GM23338 (cell line): ENCODE measurements around the gene NCOA7. TPM values are rescaled to one million over a fixed set of nuclear protein-coding genes. Genes with fewer than 3 reads are reported as not detected.
"Not testable (repeated sequence)": the region's sequence is repeated elsewhere in the genome, so short reads cannot be mapped to it uniquely, and the experiment has no call there.

ENCODE experiments used
- ATAC-seq: fragments of 200-7000 bp; cut with Tn5 transposase; 3 replicates; pipeline ENCODE4 v1.9.1; 2020
- DNase-seq: peaks from one replicate; pipeline ENCODE4 v3.0.0-alpha.2; 2015; ENCODE audit warnings: low spot score
- H2AFZ ChIP-seq: fragments of 200-600 bp; sonication (generic); 2 replicates; pipeline ENCODE4 v1.8.0; 2016; ENCODE audit warnings: antibody characterized with exemption, mild to moderate bottlenecking, moderate library complexity
- H3F3A ChIP-seq: fragments of 200-600 bp; sonication (generic); replicated peaks from 2 replicates; pipeline ENCODE4 v1.8.0; 2017; ENCODE audit warnings: antibody characterized with exemption, mixed run types, low read depth
- H3K27ac ChIP-seq: fragments of 200-600 bp; sonication (generic); 2 replicates; pipeline ENCODE4 v1.6.1; 2016; ENCODE audit warnings: low read depth
- H3K27me3 ChIP-seq: fragments of 200-600 bp; sonication (generic); 2 replicates; pipeline ENCODE4 v1.8.0; 2016; ENCODE audit warnings: mild to moderate bottlenecking, mixed run types, moderate library complexity; ENCODE audit not compliant: insufficient read depth
- H3K36me3 ChIP-seq: fragments of 200-600 bp; sonication (generic); 2 replicates; pipeline ENCODE4 v1.8.0; 2016; ENCODE audit warnings: mild to moderate bottlenecking; ENCODE audit not compliant: insufficient read depth
- H3K4me1 ChIP-seq: fragments of 200-600 bp; sonication (generic); 2 replicates; pipeline ENCODE4 v1.8.0; 2016; ENCODE audit warnings: mild to moderate bottlenecking, moderate library complexity; ENCODE audit not compliant: insufficient read depth
- H3K4me2 ChIP-seq: fragments of 200-600 bp; sonication (generic); 2 replicates; pipeline ENCODE4 v1.7.1; 2017; ENCODE audit warnings: mixed run types
- H3K4me3 ChIP-seq: fragments of 200-600 bp; sonication (generic); 2 replicates; pipeline ENCODE4 v1.6.1; 2016; ENCODE audit warnings: mixed run types
- H3K79me2 ChIP-seq: fragments of 200-600 bp; sonication (generic); replicated peaks from 2 replicates; pipeline ENCODE4 v1.8.0; 2017; ENCODE audit warnings: mild to moderate bottlenecking; ENCODE audit not compliant: insufficient read depth
- H3K9me2 ChIP-seq: fragments of 200-600 bp; sonication (generic); 2 replicates; pipeline ENCODE4 v1.8.0; 2017; ENCODE audit not compliant: insufficient read depth
- H4K20me1 ChIP-seq: fragments of 200-600 bp; sonication (generic); replicated peaks from 2 replicates; pipeline ENCODE4 v1.8.0; 2017; ENCODE audit warnings: mild to moderate bottlenecking; ENCODE audit not compliant: insufficient read depth
- H3K27ac Mint-ChIP-seq: 2 replicates; pipeline ENCODE4 v1.8.0; 2020; ENCODE audit warnings: inconsistent platforms, mild to moderate bottlenecking, moderate library complexity, mixed read lengths
- H3K27me3 Mint-ChIP-seq: 3 replicates; pipeline ENCODE4 v1.8.0; 2022; ENCODE audit warnings: low read depth, mild to moderate bottlenecking, moderate library complexity, mixed read lengths, inconsistent platforms; ENCODE audit not compliant: insufficient read depth, poor library complexity
- H3K36me3 Mint-ChIP-seq: 3 replicates; pipeline ENCODE4 v1.8.0; 2021; ENCODE audit warnings: low read depth, mild to moderate bottlenecking, inconsistent platforms, moderate library complexity, mixed read lengths
- H3K4me1 Mint-ChIP-seq: 3 replicates; pipeline ENCODE4 v1.8.0; 2020; ENCODE audit warnings: mild to moderate bottlenecking, inconsistent platforms, mixed read lengths
- H3K4me3 Mint-ChIP-seq: 3 replicates; pipeline ENCODE4 v1.8.0; 2021; ENCODE audit warnings: moderate library complexity, mild to moderate bottlenecking, inconsistent platforms, mixed read lengths
- H3K9me3 Mint-ChIP-seq: 3 replicates; pipeline ENCODE4 v1.8.0; 2020; ENCODE audit warnings: moderate library complexity, mild to moderate bottlenecking, inconsistent platforms, mixed read lengths
- JUNB ChIP-seq: IDR thresholded peaks from one replicate; pipeline ENCODE4 v1.6.1; 2016; ENCODE audit warnings: antibody characterized with exemption; ENCODE audit not compliant: unreplicated experiment
- NANOG ChIP-seq: IDR thresholded peaks from 2 replicates; pipeline ENCODE4 v1.6.1; 2016; ENCODE audit warnings: antibody characterized with exemption, borderline replicate concordance
- POLR2AphosphoS5 ChIP-seq: IDR thresholded peaks from 2 replicates; pipeline ENCODE4 v1.6.1; 2016; ENCODE audit warnings: antibody characterized with exemption, low read depth
- polyA plus RNA-seq: library from polyadenylated mRNA; unstranded; fragments of >200 nt; fragmentation: Nextera tagmentation; extraction: Ambion mirVana; gene quantifications from 2 replicates; pipeline ENCODE4 v1.2.1, GENCODE V29; 2016
- total RNA-seq: library from RNA; depleted of rRNA; stranded (reverse); fragments of >200 nt; shearing (Covaris generic); gene quantifications from 2 replicates; pipeline ENCODE4 v1.2.3, GENCODE V29; 2014
- TF ChIP-seq, protein P1 (sequence below): fragments of 250-450 bp; sonication (Bioruptor Pico); IDR thresholded peaks from 2 replicates; pipeline ENCODE4 v1.5.0; 2020; ENCODE audit warnings: mild to moderate bottlenecking, moderate library complexity

The NCOA7 gene
- total and polyA plus RNA-seq, 2 experiments from 2014 or later = 9.3 to 15.7 TPM

DNA sequence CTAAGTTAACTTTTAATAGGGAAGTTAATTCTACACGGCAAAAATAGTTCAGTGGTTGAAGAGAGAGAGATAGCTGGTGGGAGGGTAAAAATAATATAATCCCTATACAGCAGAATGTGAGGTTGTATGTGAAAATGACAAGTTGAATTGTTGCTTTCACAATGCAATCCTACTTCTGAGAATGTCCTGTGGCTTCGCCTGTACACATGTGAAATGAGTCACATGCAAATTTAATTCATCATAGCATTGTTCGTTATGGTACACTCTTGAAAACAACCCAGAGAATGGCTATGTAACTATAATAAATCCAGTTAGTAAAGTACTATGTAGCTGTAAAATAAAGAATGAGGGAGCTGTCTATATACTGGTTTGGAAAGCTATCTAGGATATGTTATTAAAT is 119.8 kb downstream of the NCOA7 start (continued):
- TF ChIP-seq, protein P1, sequence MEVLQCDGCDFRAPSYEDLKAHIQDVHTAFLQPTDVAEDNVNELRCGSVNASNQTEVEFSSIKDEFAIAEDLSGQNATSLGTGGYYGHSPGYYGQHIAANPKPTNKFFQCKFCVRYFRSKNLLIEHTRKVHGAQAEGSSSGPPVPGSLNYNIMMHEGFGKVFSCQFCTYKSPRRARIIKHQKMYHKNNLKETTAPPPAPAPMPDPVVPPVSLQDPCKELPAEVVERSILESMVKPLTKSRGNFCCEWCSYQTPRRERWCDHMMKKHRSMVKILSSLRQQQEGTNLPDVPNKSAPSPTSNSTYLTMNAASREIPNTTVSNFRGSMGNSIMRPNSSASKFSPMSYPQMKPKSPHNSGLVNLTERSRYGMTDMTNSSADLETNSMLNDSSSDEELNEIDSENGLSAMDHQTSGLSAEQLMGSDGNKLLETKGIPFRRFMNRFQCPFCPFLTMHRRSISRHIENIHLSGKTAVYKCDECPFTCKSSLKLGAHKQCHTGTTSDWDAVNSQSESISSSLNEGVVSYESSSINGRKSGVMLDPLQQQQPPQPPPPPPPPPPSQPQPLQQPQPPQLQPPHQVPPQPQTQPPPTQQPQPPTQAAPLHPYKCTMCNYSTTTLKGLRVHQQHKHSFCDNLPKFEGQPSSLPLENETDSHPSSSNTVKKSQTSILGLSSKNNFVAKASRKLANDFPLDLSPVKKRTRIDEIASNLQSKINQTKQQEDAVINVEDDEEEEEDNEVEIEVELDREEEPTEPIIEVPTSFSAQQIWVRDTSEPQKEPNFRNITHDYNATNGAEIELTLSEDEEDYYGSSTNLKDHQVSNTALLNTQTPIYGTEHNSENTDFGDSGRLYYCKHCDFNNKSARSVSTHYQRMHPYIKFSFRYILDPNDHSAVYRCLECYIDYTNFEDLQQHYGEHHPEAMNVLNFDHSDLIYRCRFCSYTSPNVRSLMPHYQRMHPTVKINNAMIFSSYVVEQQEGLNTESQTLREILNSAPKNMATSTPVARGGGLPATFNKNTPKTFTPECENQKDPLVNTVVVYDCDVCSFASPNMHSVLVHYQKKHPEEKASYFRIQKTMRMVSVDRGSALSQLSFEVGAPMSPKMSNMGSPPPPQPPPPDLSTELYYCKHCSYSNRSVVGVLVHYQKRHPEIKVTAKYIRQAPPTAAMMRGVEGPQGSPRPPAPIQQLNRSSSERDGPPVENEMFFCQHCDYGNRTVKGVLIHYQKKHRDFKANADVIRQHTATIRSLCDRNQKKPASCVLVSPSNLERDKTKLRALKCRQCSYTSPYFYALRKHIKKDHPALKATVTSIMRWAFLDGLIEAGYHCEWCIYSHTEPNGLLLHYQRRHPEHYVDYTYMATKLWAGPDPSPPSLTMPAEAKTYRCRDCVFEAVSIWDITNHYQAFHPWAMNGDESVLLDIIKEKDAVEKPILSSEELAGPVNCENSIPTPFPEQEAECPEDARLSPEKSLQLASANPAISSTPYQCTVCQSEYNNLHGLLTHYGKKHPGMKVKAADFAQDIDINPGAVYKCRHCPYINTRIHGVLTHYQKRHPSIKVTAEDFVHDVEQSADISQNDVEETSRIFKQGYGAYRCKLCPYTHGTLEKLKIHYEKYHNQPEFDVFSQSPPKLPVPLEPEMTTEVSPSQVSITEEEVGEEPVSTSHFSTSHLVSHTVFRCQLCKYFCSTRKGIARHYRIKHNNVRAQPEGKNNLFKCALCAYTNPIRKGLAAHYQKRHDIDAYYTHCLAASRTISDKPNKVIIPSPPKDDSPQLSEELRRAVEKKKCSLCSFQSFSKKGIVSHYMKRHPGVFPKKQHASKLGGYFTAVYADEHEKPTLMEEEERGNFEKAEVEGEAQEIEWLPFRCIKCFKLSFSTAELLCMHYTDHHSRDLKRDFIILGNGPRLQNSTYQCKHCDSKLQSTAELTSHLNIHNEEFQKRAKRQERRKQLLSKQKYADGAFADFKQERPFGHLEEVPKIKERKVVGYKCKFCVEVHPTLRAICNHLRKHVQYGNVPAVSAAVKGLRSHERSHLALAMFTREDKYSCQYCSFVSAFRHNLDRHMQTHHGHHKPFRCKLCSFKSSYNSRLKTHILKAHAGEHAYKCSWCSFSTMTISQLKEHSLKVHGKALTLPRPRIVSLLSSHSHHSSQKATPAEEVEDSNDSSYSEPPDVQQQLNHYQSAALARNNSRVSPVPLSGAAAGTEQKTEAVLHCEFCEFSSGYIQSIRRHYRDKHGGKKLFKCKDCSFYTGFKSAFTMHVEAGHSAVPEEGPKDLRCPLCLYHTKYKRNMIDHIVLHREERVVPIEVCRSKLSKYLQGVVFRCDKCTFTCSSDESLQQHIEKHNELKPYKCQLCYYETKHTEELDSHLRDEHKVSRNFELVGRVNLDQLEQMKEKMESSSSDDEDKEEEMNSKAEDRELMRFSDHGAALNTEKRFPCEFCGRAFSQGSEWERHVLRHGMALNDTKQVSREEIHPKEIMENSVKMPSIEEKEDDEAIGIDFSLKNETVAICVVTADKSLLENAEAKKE (CRISPR knock-in tag) = no peak
- no peak for TF ChIP-seq NANOG
- no peak for TF ChIP-seq JUNB
- no peak for TF ChIP-seq POLR2AphosphoS5

DNA sequence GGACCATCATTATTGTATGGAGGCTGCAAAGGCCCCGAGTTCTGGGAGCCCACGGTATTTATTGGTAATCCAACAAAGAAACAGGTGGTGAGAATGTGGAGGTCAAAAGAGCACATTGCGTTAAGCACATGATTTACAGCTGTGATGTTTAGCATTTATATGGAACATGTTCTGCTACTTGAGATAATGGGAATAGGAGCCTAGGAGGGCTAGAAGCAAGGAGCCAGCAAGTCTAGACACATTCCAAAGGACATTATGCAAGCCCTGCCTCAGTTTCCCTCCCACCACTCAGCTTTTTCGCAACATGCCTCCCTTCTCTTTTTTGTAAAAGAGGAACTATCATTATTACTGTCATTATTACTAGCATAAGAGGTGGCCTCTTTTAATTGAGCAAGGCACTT is 120.3 kb downstream of the NCOA7 start:
- H3K9me2 ChIP-seq, H3K4me3 Mint-ChIP-seq, H3K27me3 Mint-ChIP-seq, H3K79me2 ChIP-seq, H3K4me3 ChIP-seq, H3K4me1 Mint-ChIP-seq, H3K27ac ChIP-seq, H4K20me1 ChIP-seq, H3K4me2 ChIP-seq, H3K4me1 ChIP-seq, H3F3A ChIP-seq, H3K36me3 Mint-ChIP-seq, DNase-seq, H3K27me3 ChIP-seq, H3K9me3 Mint-ChIP-seq, H2AFZ ChIP-seq, H3K36me3 ChIP-seq, ATAC-seq, H3K27ac Mint-ChIP-seq: not testable (repeated sequence)

DNA sequence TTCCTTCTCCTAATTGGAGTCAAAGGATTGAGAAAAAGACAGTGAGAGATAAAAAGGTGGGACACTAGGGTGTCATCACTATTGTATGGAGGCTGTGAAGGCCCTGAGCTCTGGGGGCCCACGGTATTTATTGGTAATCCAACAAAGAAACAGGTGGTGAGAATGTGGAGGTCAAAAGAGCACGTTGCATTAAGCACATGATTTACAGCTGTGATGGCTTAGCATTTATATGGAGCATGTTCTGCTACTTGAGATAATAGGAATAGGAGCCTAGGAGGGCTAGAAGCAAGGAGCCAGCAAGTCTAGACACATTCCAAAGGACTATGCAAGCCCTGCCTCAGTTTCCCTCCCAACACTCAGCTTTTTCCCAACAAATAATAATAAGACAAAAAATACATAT is 121.7 kb downstream of the NCOA7 start:
- not testable (repeated sequence) for H3K27ac Mint-ChIP-seq, H3K4me3 ChIP-seq, H2AFZ ChIP-seq, H3K4me2 ChIP-seq, DNase-seq, H3K79me2 ChIP-seq, H4K20me1 ChIP-seq, H3K9me2 ChIP-seq, H3K36me3 Mint-ChIP-seq, H3K27me3 Mint-ChIP-seq, H3K36me3 ChIP-seq, H3K9me3 Mint-ChIP-seq, H3K27ac ChIP-seq, H3K4me3 Mint-ChIP-seq, H3K27me3 ChIP-seq, H3K4me1 ChIP-seq, ATAC-seq, H3F3A ChIP-seq, H3K4me1 Mint-ChIP-seq
